ENCODE results near the gene SPATS2.
A peak's percentile ranks its signal among the peaks of the same experiment; 100 is the strongest.
"Not testable (repeated sequence)": the region's sequence is repeated elsewhere in the genome, so short reads cannot be mapped to it uniquely, and the experiment has no call there.

SPATS2 gene

DNA sequence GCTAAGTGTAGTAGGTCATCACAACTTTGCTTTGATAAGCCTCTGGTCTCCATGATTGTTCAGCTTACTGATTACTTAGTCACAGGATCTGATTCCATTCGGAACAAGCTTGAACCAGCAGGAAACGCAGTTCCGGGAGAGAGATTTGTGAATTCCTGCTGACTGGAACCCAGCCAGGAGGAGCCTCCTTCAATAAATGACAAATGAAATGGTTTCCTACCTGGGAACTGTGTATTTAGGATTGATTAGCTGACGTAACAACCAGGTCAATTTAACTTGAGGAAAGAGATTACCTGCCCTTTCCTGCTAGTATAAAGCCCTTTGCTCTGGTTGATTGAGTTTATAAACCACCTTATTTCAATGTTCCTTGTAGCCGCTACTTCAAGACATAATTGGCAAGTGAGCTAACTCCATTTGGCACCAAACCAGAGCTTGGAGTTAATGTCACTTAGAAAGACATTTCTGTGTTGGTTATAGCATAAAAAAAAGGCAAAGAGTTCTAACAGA, 136.5 kb downstream of the SPATS2 start:
- no peak overlapping the region; the same call in 1 of the 2 replicates for H3K27ac ChIP-seq
- TF ChIP-seq, protein P1, sequence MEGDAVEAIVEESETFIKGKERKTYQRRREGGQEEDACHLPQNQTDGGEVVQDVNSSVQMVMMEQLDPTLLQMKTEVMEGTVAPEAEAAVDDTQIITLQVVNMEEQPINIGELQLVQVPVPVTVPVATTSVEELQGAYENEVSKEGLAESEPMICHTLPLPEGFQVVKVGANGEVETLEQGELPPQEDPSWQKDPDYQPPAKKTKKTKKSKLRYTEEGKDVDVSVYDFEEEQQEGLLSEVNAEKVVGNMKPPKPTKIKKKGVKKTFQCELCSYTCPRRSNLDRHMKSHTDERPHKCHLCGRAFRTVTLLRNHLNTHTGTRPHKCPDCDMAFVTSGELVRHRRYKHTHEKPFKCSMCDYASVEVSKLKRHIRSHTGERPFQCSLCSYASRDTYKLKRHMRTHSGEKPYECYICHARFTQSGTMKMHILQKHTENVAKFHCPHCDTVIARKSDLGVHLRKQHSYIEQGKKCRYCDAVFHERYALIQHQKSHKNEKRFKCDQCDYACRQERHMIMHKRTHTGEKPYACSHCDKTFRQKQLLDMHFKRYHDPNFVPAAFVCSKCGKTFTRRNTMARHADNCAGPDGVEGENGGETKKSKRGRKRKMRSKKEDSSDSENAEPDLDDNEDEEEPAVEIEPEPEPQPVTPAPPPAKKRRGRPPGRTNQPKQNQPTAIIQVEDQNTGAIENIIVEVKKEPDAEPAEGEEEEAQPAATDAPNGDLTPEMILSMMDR (IDR thresholded peaks at IDR 0.05) = no peak
- no peak for TF ChIP-seq ZFX (IDR thresholded peaks at IDR 0.05; ENCODE audit: borderline replicate concordance)

DNA sequence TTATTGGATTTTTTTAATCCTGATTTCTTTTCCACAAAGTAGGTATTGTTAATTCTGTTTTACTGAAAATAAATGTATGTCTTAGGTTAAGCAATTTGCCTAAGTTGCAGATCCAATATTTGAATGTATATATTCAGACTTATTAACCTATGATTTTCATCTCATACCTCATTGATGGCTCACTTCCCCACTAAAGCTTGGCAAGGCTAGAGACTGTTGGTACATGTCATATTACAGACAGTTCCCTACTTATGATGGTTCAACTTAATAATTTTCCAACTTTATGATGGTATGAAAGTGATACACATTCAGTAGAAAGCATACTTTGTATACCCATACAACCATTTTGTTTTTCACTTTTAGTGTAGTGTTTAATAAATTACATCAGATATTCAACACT, 138.4 kb downstream of the SPATS2 start:
- TF ChIP-seq, protein P1 (IDR thresholded peaks at IDR 0.05) = no peak
- TF ChIP-seq ZFX (IDR thresholded peaks at IDR 0.05; ENCODE audit: borderline replicate concordance) = no peak
- no peak overlapping the region for H3K27ac ChIP-seq

DNA sequence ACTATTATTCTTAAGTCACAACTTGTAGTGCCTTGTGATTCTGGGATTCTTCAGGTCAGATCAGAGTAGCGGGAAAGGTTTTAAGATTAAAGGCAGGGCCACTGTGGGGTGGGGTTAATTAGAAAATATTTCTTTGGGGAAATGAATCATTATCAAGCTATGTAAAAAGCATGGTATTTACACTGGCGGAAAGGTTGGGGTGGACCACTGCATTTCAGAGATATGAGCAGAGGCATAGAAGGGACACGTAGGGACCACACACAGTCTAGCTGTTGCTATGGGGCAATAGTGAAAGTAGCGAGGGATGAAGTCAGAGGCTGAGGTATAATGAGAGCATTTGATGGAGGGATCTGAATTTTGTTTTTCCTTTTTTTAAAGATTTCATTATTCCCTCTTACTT, 139.9 kb downstream of the SPATS2 start:
- H3K27ac ChIP-seq = no peak overlapping the region

DNA sequence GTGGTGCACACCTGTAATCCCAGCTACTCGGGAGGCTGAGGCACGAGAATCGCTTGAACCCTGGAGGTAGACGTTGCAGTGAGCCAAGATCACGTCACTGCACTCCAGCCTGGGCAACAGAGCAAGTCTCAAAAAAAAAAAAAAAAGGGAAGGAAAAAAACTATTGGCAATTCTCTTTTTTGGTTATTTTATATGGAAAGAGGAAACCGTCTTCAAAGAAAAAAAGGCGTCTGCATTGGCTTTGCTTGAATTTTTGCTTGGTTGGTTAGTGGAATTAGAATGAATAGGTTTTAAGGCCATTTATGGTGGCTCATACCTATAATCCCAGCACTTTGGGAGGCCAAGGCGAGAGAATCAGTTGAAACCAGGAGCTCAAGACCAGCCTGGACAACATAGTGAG, 142.4 kb downstream of the SPATS2 start:
- not testable (repeated sequence) for H3K27ac ChIP-seq

More for the DNA sequence above, 139.9 kb downstream of the SPATS2 start:
- no peak for TF ChIP-seq ZFX (IDR thresholded peaks at IDR 0.05; ENCODE audit: borderline replicate concordance)
- TF ChIP-seq, protein P1 (IDR thresholded peaks at IDR 0.05) = no peak

DNA sequence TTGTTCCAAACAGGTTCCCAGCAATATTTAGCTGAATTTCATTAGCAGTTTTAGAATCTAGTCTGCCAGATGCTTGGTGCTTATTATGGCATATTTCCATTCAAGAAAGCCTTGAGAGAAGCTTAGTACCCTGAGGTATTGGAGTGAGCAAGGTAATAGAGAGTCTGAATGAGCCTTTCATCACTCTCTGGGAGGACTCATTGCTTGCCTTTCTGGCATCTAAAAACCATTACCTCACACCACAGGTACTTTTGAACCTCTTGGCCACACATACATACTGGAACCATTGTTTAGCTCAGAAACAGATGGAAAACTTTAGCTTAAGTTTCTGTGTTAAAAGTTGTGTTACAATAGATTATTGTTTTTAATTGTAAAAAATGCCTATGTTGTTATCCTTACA, 144.1 kb downstream of the SPATS2 start:
- H3K27ac ChIP-seq = no peak overlapping the region
- TF ChIP-seq, protein P1 (IDR thresholded peaks at IDR 0.05) = no peak
- no peak for TF ChIP-seq ZFX (IDR thresholded peaks at IDR 0.05; ENCODE audit: borderline replicate concordance)

DNA sequence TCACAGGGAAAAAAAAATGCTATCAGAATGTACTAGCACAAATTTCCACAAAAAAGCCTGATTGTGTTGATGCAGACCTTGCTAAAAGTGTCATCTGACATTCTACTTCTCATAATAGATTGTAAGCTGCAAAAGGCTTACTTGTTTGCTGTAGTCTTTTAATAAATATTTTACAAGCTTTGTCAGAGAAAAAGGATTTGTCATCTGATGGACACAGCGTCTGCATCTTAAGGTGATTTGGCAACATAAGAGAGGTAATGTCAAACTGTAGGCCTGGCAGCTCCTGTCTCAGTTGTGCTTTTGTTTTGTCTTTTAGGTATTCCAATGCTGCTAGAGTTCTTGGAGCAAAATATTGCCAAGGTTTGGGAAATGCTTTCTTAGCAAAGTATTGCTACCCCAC, 145.3 kb downstream of the SPATS2 start:
- H3K27ac ChIP-seq = peak overlapping the region; percentile 65
- TF ChIP-seq, protein P1 (IDR thresholded peaks at IDR 0.05) = no peak
- TF ChIP-seq ZFX (IDR thresholded peaks at IDR 0.05; ENCODE audit: borderline replicate concordance) = no peak

DNA sequence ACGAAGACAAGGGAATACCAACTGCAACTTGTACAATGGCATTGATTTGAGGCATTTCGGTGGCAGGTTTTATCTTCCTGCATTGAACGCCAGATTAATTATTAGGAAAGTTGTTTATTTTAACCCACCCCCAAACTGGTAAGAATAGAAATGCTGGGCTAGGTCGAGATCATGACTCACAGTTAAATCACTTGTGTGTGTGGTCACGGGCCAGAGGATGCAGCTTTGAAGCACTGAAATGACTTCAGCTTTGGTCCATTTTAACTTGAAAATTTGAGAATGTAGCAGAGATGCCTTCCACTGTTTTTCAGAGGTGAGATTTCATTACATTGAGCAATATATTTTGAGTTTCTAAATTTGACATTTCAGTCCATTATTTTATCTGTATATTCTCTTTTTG, 148.0 kb downstream of the SPATS2 start:
- TF ChIP-seq, protein P1 (IDR thresholded peaks at IDR 0.05) = no peak
- no peak for TF ChIP-seq ZFX (IDR thresholded peaks at IDR 0.05; ENCODE audit: borderline replicate concordance)
- H3K27ac ChIP-seq = no peak overlapping the region

DNA sequence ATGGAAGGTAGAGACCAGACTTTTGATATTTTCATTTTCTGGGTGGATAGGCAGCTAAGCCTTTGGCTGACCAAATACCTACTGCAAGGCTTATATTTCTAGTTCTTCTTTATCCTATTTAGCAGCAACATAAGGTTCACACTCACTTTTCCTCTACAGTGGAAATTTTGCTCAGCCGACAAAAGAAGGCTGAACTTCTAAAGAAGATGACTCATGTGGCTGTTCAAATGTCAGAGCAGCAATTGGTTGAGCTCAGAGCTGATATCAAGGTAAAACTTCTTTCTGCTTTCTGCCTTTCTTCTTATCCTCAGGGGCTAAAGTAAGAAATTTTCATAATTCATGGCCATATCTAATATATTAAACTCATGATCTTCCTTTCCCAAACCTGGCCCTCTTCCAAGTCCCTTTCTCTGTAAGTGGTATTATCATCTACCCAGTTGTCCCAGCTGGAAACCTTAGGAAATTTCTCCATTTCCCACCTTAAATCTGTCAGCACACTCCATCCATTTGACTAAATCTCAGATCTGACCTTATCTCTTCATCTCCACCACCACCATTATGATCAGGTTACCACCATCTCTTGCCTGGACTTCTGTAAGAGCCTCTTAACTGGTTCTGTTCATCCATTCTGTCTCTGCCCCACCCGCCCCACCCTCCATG, 151.8 kb downstream of the SPATS2 start:
- no peak overlapping the region for H3K27ac ChIP-seq
- TF ChIP-seq, protein P1 (IDR thresholded peaks at IDR 0.05) = no peak
- TF ChIP-seq ZFX (IDR thresholded peaks at IDR 0.05; ENCODE audit: borderline replicate concordance) = no peak
